ENCODE results near the gene ECE1. TPM values are rescaled to one million over a fixed set of nuclear protein-coding genes. Genes with fewer than 3 reads are reported as not detected.
A peak's percentile ranks its signal among the peaks of the same experiment; 100 is the strongest.

Gene ECE1
- total and polyA plus RNA-seq, 2 of the 13 experiments (the other 11 are each of a cell fraction or from before 2014, with no cell fraction given) = 13.5 to 21.2 TPM

DNA sequence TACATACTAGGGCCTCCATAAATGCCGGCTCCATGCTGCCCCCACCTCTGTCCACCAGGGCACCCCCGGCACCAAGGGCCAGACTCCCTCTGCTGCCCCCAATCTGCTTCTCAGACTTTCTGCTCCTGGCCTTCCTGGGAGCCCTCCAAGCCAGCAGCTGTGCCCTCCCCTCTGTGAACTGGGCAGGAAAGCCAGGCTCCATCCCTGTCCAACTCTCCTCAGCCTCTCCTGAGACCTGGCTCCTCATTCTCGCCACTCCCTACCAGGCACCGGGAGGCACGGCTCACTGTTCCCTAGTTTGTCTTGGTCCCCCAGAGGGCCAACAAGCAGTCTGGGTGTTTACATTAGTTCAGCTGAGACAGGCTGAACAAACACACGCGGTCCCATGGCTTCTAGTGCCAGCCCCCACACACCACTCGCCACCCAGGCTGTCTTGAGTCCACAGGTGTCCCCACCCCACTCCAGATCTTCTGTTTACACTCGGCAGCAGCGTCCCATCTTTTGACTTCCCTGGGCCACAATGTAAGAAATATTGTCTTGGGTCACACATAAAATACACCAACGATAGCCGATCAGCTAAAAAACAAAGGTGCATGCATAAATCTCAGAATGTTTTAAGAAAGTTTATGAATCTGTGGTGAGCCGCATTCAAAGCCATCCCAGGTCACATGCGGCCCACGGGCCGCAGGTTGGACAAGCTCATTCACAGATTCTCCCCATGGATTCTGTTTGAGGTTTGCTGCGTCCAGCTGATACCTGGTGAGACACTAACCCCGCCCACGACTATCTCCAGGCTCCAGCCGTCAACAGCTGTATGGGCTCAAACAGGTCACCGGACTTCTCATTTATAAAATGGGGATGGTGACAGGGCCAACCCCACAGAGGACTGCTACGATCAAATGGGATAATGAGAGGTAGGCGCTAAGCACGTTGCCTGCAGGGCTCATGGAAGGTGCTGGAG lies 29.5 kb upstream of the ECE1 start (continued):
- TF ChIP-seq FOXP1 (IDR thresholded peaks at IDR 0.05) = no peak
- peak; percentile 44; the same call in 1 of the 2 replicates for TF ChIP-seq FOXP1 (CRISPR knock-in tag; IDR thresholded peaks at IDR 0.05)
- TF ChIP-seq WIZ (CRISPR knock-in tag; IDR thresholded peaks at IDR 0.05) = no peak
- TF ChIP-seq GZF1 (CRISPR knock-in tag; IDR thresholded peaks at IDR 0.05) = no peak
- peak; percentile 30; the same call in 1 of the 2 replicates for TF ChIP-seq SAP130 (CRISPR knock-in tag; IDR thresholded peaks at IDR 0.05; ENCODE audit: low read depth)

DNA sequence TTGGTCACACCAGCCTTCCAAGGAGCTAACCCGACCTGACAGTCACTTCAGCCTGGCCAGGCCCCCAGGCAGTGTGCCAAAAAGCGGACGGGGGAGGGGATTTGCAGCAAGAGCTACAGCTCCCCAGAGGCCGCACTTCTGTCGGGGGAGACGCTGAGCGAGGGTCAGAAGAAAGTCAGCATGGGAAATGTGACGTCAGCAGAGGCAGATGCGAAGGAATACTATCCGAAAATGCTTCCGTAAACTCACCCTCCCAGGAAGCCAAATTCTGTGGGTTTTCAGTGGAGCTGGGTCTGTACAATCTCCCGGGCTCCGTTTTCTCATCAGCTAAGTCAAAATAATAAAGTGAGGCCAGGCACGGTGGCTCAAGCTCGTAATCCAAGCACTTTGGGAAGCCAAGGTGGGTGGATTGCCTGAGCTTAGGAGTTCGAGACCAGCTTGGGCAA lies 28.5 kb upstream of the ECE1 start:
- ATAC-seq = no peak
- no peaks in the 10 kb centered on the region for H3K79me2 ChIP-seq (ENCODE audit: insufficient read depth, low read length)

More for the DNA sequence above, 28.5 kb upstream of the ECE1 start:
- no peaks in the 10 kb centered on the region for H3K36me3 ChIP-seq (replicated peaks in 1 of 2; ENCODE audit: control insufficient read depth in 1 of 2, insufficient read depth in 2 of 2, low read length in 2 of 2)
- in situ Hi-C loops (cut with HindIII; ENCODE audit: extremely low pct_ligation_motif_present, low pct_unique_long_range_greater_than_20kb) = no loop called here
- H3K27ac ChIP-seq (ENCODE audit: extremely low read length, insufficient read depth, low read length) = no peak overlapping the region
- H3K9me3 ChIP-seq (ENCODE audit: low read length) = no peaks in the 10 kb centered on the region
- WGBS (ENCODE audit: low lambda C conversion rate) = 95% methylated on average over 16 of the region's 16 CpGs
- intact Hi-C loops (cut with micrococcal nuclease; ENCODE audit: unreplicated experiment) = no loop called here
- ChIA-PET CTCF (ENCODE audit: low intra/inter-chr PET ratio, low total read pairs) (no interaction called here), POLR2A (no interaction called here)
- no peaks in the 10 kb centered on the region for H3K27me3 ChIP-seq (ENCODE audit: control insufficient read depth in 1 of 2, insufficient read depth in 2 of 2, low read length in 2 of 2)
- H3K4me3 ChIP-seq (replicated peaks in 1 of 3; ENCODE audit: insufficient read depth in 1 of 3, low read depth in 2 of 3, low read length in 3 of 3) = no peak overlapping the region
- H3K4me1 ChIP-seq (ENCODE audit: insufficient read depth, low read length) = peaks cover 67% of the 10 kb centered on the region
- BruUV-seq (replicated peaks) = no TSS peak
- FAIRE-seq = no peak
- TF ChIP-seq ZNF589 (CRISPR knock-in tag; conservative IDR thresholded peaks at IDR 0.05) (no peak), ZBTB3 (CRISPR knock-in tag; IDR thresholded peaks at IDR 0.05; ENCODE audit: borderline replicate concordance, low read depth) (no peak), ZSCAN30 (CRISPR knock-in tag; IDR thresholded peaks at IDR 0.05) (no peak), ZNF703 (CRISPR knock-in tag; IDR thresholded peaks at IDR 0.05; ENCODE audit: borderline replicate concordance) (no peak)
- H3K4me2 ChIP-seq (ENCODE audit: low read depth, low read length) = no peak overlapping the region
- H2AFZ ChIP-seq (ENCODE audit: low read length) = no peak overlapping the region
- no peak for DNase-seq (ENCODE audit: low spot score)
- no peak overlapping the region for H3K9ac ChIP-seq (ENCODE audit: insufficient read depth, low read depth, low read length)
- no peaks in the 10 kb centered on the region for H4K20me1 ChIP-seq (ENCODE audit: insufficient read depth, low read length)

All from HepG2 (cell line).